ENCODE results near the gene CCDC142. TPM values are rescaled to one million over a fixed set of nuclear protein-coding genes. Genes with fewer than 3 reads are reported as not detected.

CCDC142 gene
- total and polyA plus RNA-seq, 10 of the 15 experiments (the other 5 are each of a cell fraction or from before 2014, with no cell fraction given) = 0.93 to 16.9 (median 9.0) TPM

GRCh38 chr2:74424995-74425406, 57.8 kb downstream of the CCDC142 start:
- Histone ChIP-seq H3K4me1 (ENCODE audit: control insufficient read depth, insufficient read depth, low read length) (peaks cover 13% of the 10 kb centered on the region), H4K20me1 (ENCODE audit: control insufficient read depth, insufficient read depth) (no peaks in the 10 kb centered on the region), H3K27me3 (replicated peaks in 1 of 2; ENCODE audit: control insufficient read depth in 2 of 2, insufficient read depth in 2 of 2, low read length in 1 of 2) (no peaks in the 10 kb centered on the region), H3K27ac (ENCODE audit: control insufficient read depth, insufficient read depth) (no peak overlapping the region), H3K36me3 (ENCODE audit: control insufficient read depth in 2 of 2, insufficient read depth in 2 of 2, low read length in 1 of 2) (peaks cover 0 to 12% of the 10 kb centered on the region in 2 experiments; a peak in 1 of 4 replicates), H3K4me3 (no peak overlapping the region), H3K9ac (ENCODE audit: control insufficient read depth, insufficient read depth, low read length) (no peak overlapping the region), H3K4me2 (ENCODE audit: control insufficient read depth, insufficient read depth) (no peak overlapping the region), H3K9me3 (replicated peaks; ENCODE audit: control insufficient read depth, insufficient read depth, low read length) (no peaks in the 10 kb centered on the region), H2AFZ (ENCODE audit: control insufficient read depth, low read depth, low read length) (no peak overlapping the region), H3K79me2 (ENCODE audit: control insufficient read depth, insufficient read depth, low read length) (peaks cover 9% of the 10 kb centered on the region)
- in situ Hi-C loops (cut with MboI) (no loop called here), intact Hi-C loops (cut with micrococcal nuclease; ENCODE audit: unreplicated experiment) (no loop called here)
- 79% methylated on average over 5 of the region's 5 CpGs for WGBS (ENCODE audit: insufficient coverage, insufficient replicate concordance, low lambda C conversion rate, missing lambda C conversion rate)
- ChIA-PET SMC1A (ENCODE audit: uncharacterized antibody, unreplicated experiment) (interaction anchor here (0.9 to 1.2 kb wide), 2 partner anchors 16 to 32 kb away, joined by 3 read pairs; no protein-coding TSS in a partner anchor), RAD21 (ENCODE audit: unreplicated experiment) (no interaction called here), POLR2A (interaction anchor here (0.6 kb wide), 1 partner anchor 49 kb away, joined by 3 read pairs; no protein-coding TSS in a partner anchor), CTCF (interaction anchor here (0.6 kb wide), 1 partner anchor 42 kb away, joined by 4 read pairs; no protein-coding TSS in a partner anchor)
- DNase-seq (ENCODE audit: low read depth, low spot score) (no peak), FAIRE-seq (no peak), ATAC-seq (no peak)
- TSS peak; percentile 55 for BruUV-seq (replicated peaks)
- TF ChIP-seq ZBED1 (IDR thresholded peaks at IDR 0.05; ENCODE audit: borderline replicate concordance) = no peak

- Histone ChIP-seq H4K20me1 (ENCODE audit: control insufficient read depth, insufficient read depth) (no peaks in the 10 kb centered on the region), H3K9ac (ENCODE audit: control insufficient read depth, insufficient read depth, low read length) (no peak overlapping the region), H3K79me2 (ENCODE audit: control insufficient read depth, insufficient read depth, low read length) (peaks cover 9% of the 10 kb centered on the region), H3K27ac (ENCODE audit: control insufficient read depth, insufficient read depth) (no peak overlapping the region), H3K36me3 (ENCODE audit: control insufficient read depth in 2 of 2, insufficient read depth in 2 of 2, low read length in 1 of 2) (peaks cover 0 to 12% of the 10 kb centered on the region in 2 experiments; a peak in 1 of 4 replicates), H3K4me3 (no peak overlapping the region), H3K27me3 (replicated peaks in 1 of 2; ENCODE audit: control insufficient read depth in 2 of 2, insufficient read depth in 2 of 2, low read length in 1 of 2) (no peaks in the 10 kb centered on the region), H3K9me3 (replicated peaks; ENCODE audit: control insufficient read depth, insufficient read depth, low read length) (no peaks in the 10 kb centered on the region), H2AFZ (ENCODE audit: control insufficient read depth, low read depth, low read length) (no peak overlapping the region), H3K4me2 (ENCODE audit: control insufficient read depth, insufficient read depth) (no peak overlapping the region), H3K4me1 (ENCODE audit: control insufficient read depth, insufficient read depth, low read length) (peaks cover 18% of the 10 kb centered on the region)
- WGBS (ENCODE audit: insufficient coverage, insufficient replicate concordance, low lambda C conversion rate, missing lambda C conversion rate) = 88% methylated on average over 5 of the region's 5 CpGs
- ATAC-seq (no peak), DNase-seq (ENCODE audit: low read depth, low spot score) (no peak), FAIRE-seq (no peak)
- CTCF ChIA-PET = interaction anchor here (0.6 kb wide), 1 partner anchor 42 kb away, joined by 4 read pairs; no protein-coding TSS in a partner anchor
- in situ Hi-C loops (cut with MboI) = no loop called here
- RAD21 ChIA-PET (ENCODE audit: unreplicated experiment) = interaction anchor here (0.6 kb wide), 1 partner anchor 30 kb away, joined by 3 read pairs; no protein-coding TSS in a partner anchor
- TF ChIP-seq MXI1 (IDR thresholded peaks at IDR 0.05; ENCODE audit: low read depth, low read length) (no peak), USF1 (IDR thresholded peaks at IDR 0.05; ENCODE audit: borderline replicate concordance, extremely low read length, insufficient read depth, low read depth, low read length) (no peak), MEF2A (IDR thresholded peaks at IDR 0.05; ENCODE audit: insufficient read depth, low read depth, low read length) (no peak), NR2C1 (IDR thresholded peaks at IDR 0.05) (no peak), ZBTB11 (CRISPR knock-in tag; IDR thresholded peaks at IDR 0.05) (no peak), SMAD5 (IDR thresholded peaks at IDR 0.05; ENCODE audit: low read depth) (no peak), FOS (IDR thresholded peaks at IDR 0.05; ENCODE audit: borderline replicate concordance, extremely low read depth, insufficient read length) (no peak), IKZF1 (conservative IDR thresholded peaks at IDR 0.05) (no peak), POLR2A (IDR thresholded peaks at IDR 0.05; ENCODE audit: low read depth, low read length) (no peak), EGR1 (IDR thresholded peaks at IDR 0.05; ENCODE audit: borderline replicate concordance in 1 of 2, low read depth in 2 of 2, low read length in 2 of 2) (no peak), HDAC2 (IDR thresholded peaks at IDR 0.05) (no peak)
- intact Hi-C loops (cut with micrococcal nuclease; ENCODE audit: unreplicated experiment) = no loop called here
- no TSS peak for BruUV-seq (replicated peaks)
- SMC1A ChIA-PET (ENCODE audit: uncharacterized antibody, unreplicated experiment) = interaction anchor here (0.9 to 1.2 kb wide), 2 partner anchors 15 to 32 kb away, joined by 3 read pairs; no protein-coding TSS in a partner anchor
- POLR2A ChIA-PET = interaction anchor here (0.6 to 0.9 kb wide), 4 partner anchors 14 to 50 kb away, joined by 3 read pairs; no protein-coding TSS in a partner anchor
Observed at GRCh38 chr2:74424139-74424992, 58.4 kb downstream of the CCDC142 start.

Data from GM12878 (cell line).